Activated naive CD4-positive, alpha-beta T cell treated with anti-CD3 and anti-CD28 coated beads, Interleukin-2, amount 10 ng/mL, durations not matched to agents 7 days and 5 days (primary cell): ENCODE results near the gene IGFLR1.
A peak's percentile ranks its signal among the peaks of the same experiment; 100 is the strongest.
"Not testable (repeated sequence)": the region's sequence is repeated elsewhere in the genome, so short reads cannot be mapped to it uniquely, and the experiment has no call there.

Experiments used
- CTCF ChIA-PET: fragments of 350-600 bp; sonication (Branson Sonifier 250); formaldehyde crosslinking; loops from one replicate; lab custom pipeline; 2021; ENCODE audit warnings: antibody characterized with exemption; lab: Charles Lee
- DNase-seq: peaks from one replicate; pipeline ENCODE4 v3.0.0-alpha.2; 2020
- H3K27ac Mint-ChIP-seq: one replicate; pipeline ENCODE4 v1.8.0; 2021; ENCODE audit warnings: mild to moderate bottlenecking, moderate library complexity, mixed read lengths
- H3K27me3 Mint-ChIP-seq: one replicate; pipeline ENCODE4 v1.8.0; 2021; ENCODE audit warnings: mild to moderate bottlenecking, mixed read lengths
- H3K36me3 Mint-ChIP-seq: one replicate; pipeline ENCODE4 v1.8.0; 2021; ENCODE audit warnings: mixed read lengths
- H3K4me1 Mint-ChIP-seq: one replicate; pipeline ENCODE4 v1.8.0; 2021; ENCODE audit warnings: mixed read lengths
- H3K4me3 Mint-ChIP-seq: one replicate; pipeline ENCODE4 v1.8.0; 2021; ENCODE audit warnings: mild to moderate bottlenecking, moderate library complexity, mixed read lengths
- H3K9me3 Mint-ChIP-seq: one replicate; pipeline ENCODE4 v1.8.0; 2021; ENCODE audit warnings: mixed read lengths

The IGFLR1 gene

GRCh38 chr19:35733180-35734125 lies 8.8 kb downstream of the IGFLR1 start:
- Mint-ChIP-seq H3K4me1 (peaks cover 16% of the 10 kb centered on the region), H3K27ac (no peak overlapping the region), H3K27me3 (no peaks in the 10 kb centered on the region), H3K4me3 (no peak overlapping the region), H3K9me3 (no peaks in the 10 kb centered on the region), H3K36me3 (peaks cover 58% of the 10 kb centered on the region)
- no peak for DNase-seq
- CTCF ChIA-PET = interaction anchor here (1.4 kb wide), 1 partner anchor 37 kb away, joined by 3 read pairs; no protein-coding TSS in a partner anchor

- CTCF ChIA-PET = no interaction called here
- Mint-ChIP-seq H3K36me3 (peaks cover 59% of the 10 kb centered on the region), H3K27me3 (no peaks in the 10 kb centered on the region), H3K4me1 (peaks cover 16% of the 10 kb centered on the region), H3K27ac (no peak overlapping the region), H3K9me3 (no peaks in the 10 kb centered on the region), H3K4me3 (no peak overlapping the region)
- DNase-seq = no peak
Measured at GRCh38 chr19:35732540-35733179, 9.6 kb downstream of the IGFLR1 start.

- Mint-ChIP-seq H3K4me3 (no peak overlapping the region), H3K9me3 (no peaks in the 10 kb centered on the region), H3K27ac (no peak overlapping the region), H3K27me3 (no peaks in the 10 kb centered on the region), H3K4me1 (peaks cover 9% of the 10 kb centered on the region), H3K36me3 (peaks cover 60% of the 10 kb centered on the region)
- DNase-seq = no peak
- CTCF ChIA-PET = no interaction called here
Measured at GRCh38 chr19:35731779-35732405, 10.4 kb downstream of the IGFLR1 start.

GRCh38 chr19:35731353-35731752 lies 10.9 kb downstream of the IGFLR1 start:
- Mint-ChIP-seq H3K4me3 (no peak overlapping the region), H3K9me3 (no peaks in the 10 kb centered on the region), H3K27ac (no peak overlapping the region), H3K4me1 (peaks cover 3% of the 10 kb centered on the region), H3K36me3 (peaks cover 60% of the 10 kb centered on the region), H3K27me3 (no peaks in the 10 kb centered on the region)
- no peak for DNase-seq
- CTCF ChIA-PET = no interaction called here

GRCh38 chr19:35730326-35730725 lies 11.9 kb downstream of the IGFLR1 start:
- CTCF ChIA-PET = no interaction called here
- no peaks in the 10 kb centered on the region for H3K4me1 Mint-ChIP-seq
- H3K9me3 Mint-ChIP-seq = no peaks in the 10 kb centered on the region
- no peak for DNase-seq
- peak overlapping the region; percentile 77 for H3K27ac Mint-ChIP-seq
- no peaks in the 10 kb centered on the region for H3K27me3 Mint-ChIP-seq
- H3K36me3 Mint-ChIP-seq = peaks cover 63% of the 10 kb centered on the region
- H3K4me3 Mint-ChIP-seq = no peak overlapping the region

- CTCF ChIA-PET = no interaction called here
- Mint-ChIP-seq H3K27ac (no peak overlapping the region), H3K36me3 (peaks cover 65% of the 10 kb centered on the region), H3K9me3 (no peaks in the 10 kb centered on the region), H3K4me1 (no peaks in the 10 kb centered on the region), H3K27me3 (no peaks in the 10 kb centered on the region), H3K4me3 (no peak overlapping the region)
- DNase-seq = no peak
Measured at GRCh38 chr19:35729763-35730162, 12.5 kb downstream of the IGFLR1 start.

GRCh38 chr19:35729021-35729420 lies 13.2 kb downstream of the IGFLR1 start:
- Mint-ChIP-seq H3K27me3 (no peaks in the 10 kb centered on the region), H3K4me3 (no peak overlapping the region), H3K27ac (no peak overlapping the region), H3K4me1 (no peaks in the 10 kb centered on the region), H3K9me3 (no peaks in the 10 kb centered on the region), H3K36me3 (peaks cover 62% of the 10 kb centered on the region)
- DNase-seq = no peak
- CTCF ChIA-PET = no interaction called here

GRCh38 chr19:35727956-35728706 lies 14.1 kb downstream of the IGFLR1 start:
- Mint-ChIP-seq H3K27ac (no peak overlapping the region), H3K4me1 (no peaks in the 10 kb centered on the region), H3K4me3 (no peak overlapping the region), H3K27me3 (no peaks in the 10 kb centered on the region), H3K9me3 (no peaks in the 10 kb centered on the region), H3K36me3 (peaks cover 61% of the 10 kb centered on the region)
- CTCF ChIA-PET = no interaction called here
- DNase-seq = no peak

- no peaks in the 10 kb centered on the region for H3K9me3 Mint-ChIP-seq
- H3K36me3 Mint-ChIP-seq = peaks cover 67% of the 10 kb centered on the region
Measured at GRCh38 chr19:35727053-35727955, 14.9 kb downstream of the IGFLR1 start.

GRCh38 chr19:35725216-35725861 lies 16.9 kb downstream of the IGFLR1 start:
- H3K27ac Mint-ChIP-seq = no peak overlapping the region
- H3K36me3 Mint-ChIP-seq = peaks cover 64% of the 10 kb centered on the region
- no peaks in the 10 kb centered on the region for H3K27me3 Mint-ChIP-seq
- no peaks in the 10 kb centered on the region for H3K9me3 Mint-ChIP-seq
- H3K4me3 Mint-ChIP-seq = no peak overlapping the region
- no peak for DNase-seq
- CTCF ChIA-PET = no interaction called here
- H3K4me1 Mint-ChIP-seq = peaks cover 7% of the 10 kb centered on the region

More at GRCh38 chr19:35727053-35727955, 14.9 kb downstream of the IGFLR1 start:
- no peak overlapping the region for H3K4me3 Mint-ChIP-seq
- no peaks in the 10 kb centered on the region for H3K4me1 Mint-ChIP-seq
- DNase-seq = no peak
- no peak overlapping the region for H3K27ac Mint-ChIP-seq
- CTCF ChIA-PET = no interaction called here
- no peaks in the 10 kb centered on the region for H3K27me3 Mint-ChIP-seq

GRCh38 chr19:35724560-35724959 lies 17.7 kb downstream of the IGFLR1 start:
- Mint-ChIP-seq H3K27me3 (no peaks in the 10 kb centered on the region), H3K4me1 (peaks cover 11% of the 10 kb centered on the region), H3K9me3 (no peaks in the 10 kb centered on the region), H3K36me3 (peaks cover 61% of the 10 kb centered on the region), H3K27ac (no peak overlapping the region), H3K4me3 (no peak overlapping the region)
- CTCF ChIA-PET = no interaction called here
- DNase-seq = no peak

- H3K4me3 Mint-ChIP-seq, H3K27ac Mint-ChIP-seq, CTCF ChIA-PET, H3K9me3 Mint-ChIP-seq, H3K27me3 Mint-ChIP-seq, DNase-seq: not testable (repeated sequence)
- Mint-ChIP-seq H3K4me1 (peaks cover 16% of the 10 kb centered on the region), H3K36me3 (peaks cover 61% of the 10 kb centered on the region)
Measured at GRCh38 chr19:35724132-35724531, 18.1 kb downstream of the IGFLR1 start.

GRCh38 chr19:35723671-35724070 lies 18.6 kb downstream of the IGFLR1 start:
- CTCF ChIA-PET = no interaction called here
- Mint-ChIP-seq H3K9me3 (no peaks in the 10 kb centered on the region), H3K27me3 (no peaks in the 10 kb centered on the region), H3K27ac (no peak overlapping the region), H3K4me3 (no peak overlapping the region), H3K4me1 (peaks cover 19% of the 10 kb centered on the region), H3K36me3 (peaks cover 58% of the 10 kb centered on the region)
- DNase-seq = no peak
